H9 (cell line): ENCODE data around the gene TOMM40L. TPM values are rescaled to one million over a fixed set of nuclear protein-coding genes. Genes with fewer than 3 reads are reported as not detected.
A peak's percentile ranks its signal among the peaks of the same experiment; 100 is the strongest.

Source experiments
- DNase-seq: peaks from one replicate; pipeline ENCODE4 v3.0.0-alpha.2; 2017
- H2AFZ ChIP-seq: one replicate; pipeline ENCODE4 v1.6.1; 2013; ENCODE audit warnings: mild to moderate bottlenecking, low read length, control low read depth, moderate library complexity
- H2AK5ac ChIP-seq: 2 replicates; pipeline ENCODE4 v1.6.1; 2013; ENCODE audit warnings: low read length, control low read depth, mixed read lengths; ENCODE audit not compliant: insufficient read length
- H2BK120ac ChIP-seq: one replicate; pipeline ENCODE4 v1.6.1; 2013; ENCODE audit warnings: low read depth, mild to moderate bottlenecking, low read length, control low read depth, inconsistent platforms; ENCODE audit not compliant: poor library complexity, severe bottlenecking
- H2BK12ac ChIP-seq: 2 replicates; pipeline ENCODE4 v1.6.1; 2013; ENCODE audit warnings: low read length, control low read depth, mixed read lengths, low read depth; ENCODE audit not compliant: insufficient read length
- H2BK15ac ChIP-seq: 2 replicates; pipeline ENCODE4 v1.6.1; 2013; ENCODE audit warnings: low read depth, low read length, control low read depth
- H2BK20ac ChIP-seq: one replicate; pipeline ENCODE4 v1.6.1; 2013; ENCODE audit warnings: low read depth, mild to moderate bottlenecking, low read length, control low read depth, inconsistent platforms; ENCODE audit not compliant: poor library complexity, severe bottlenecking
- H2BK5ac ChIP-seq: 2 replicates; pipeline ENCODE4 v1.6.1; 2013; ENCODE audit warnings: low read length, control low read depth, mixed read lengths; ENCODE audit not compliant: insufficient read length
- H3K14ac ChIP-seq: 2 replicates; pipeline ENCODE4 v1.6.1; 2013; ENCODE audit warnings: low read length, control low read depth; ENCODE audit not compliant: insufficient read depth
- H3K18ac ChIP-seq: 2 replicates; pipeline ENCODE4 v1.6.1; 2013; ENCODE audit warnings: low read depth, mild to moderate bottlenecking, mixed read lengths, low read length, control low read depth; ENCODE audit not compliant: insufficient read length
- H3K23ac ChIP-seq: 2 replicates; pipeline ENCODE4 v1.6.1; 2013; ENCODE audit warnings: low read length, control low read depth, mixed read lengths, low read depth; ENCODE audit not compliant: insufficient read length
- H3K23me2 ChIP-seq: 2 replicates; pipeline ENCODE4 v1.6.1; 2013; ENCODE audit warnings: low read depth, mild to moderate bottlenecking, mixed read lengths, low read length, control low read depth; ENCODE audit not compliant: insufficient read length, poor library complexity, severe bottlenecking
- H3K27ac ChIP-seq: 2 replicates; pipeline ENCODE4 v1.5.1; 2013; ENCODE audit warnings: low read length, control low read depth, mixed read lengths, low read depth; ENCODE audit not compliant: insufficient read length
- H3K27me3 ChIP-seq: 2 replicates; pipeline ENCODE4 v1.6.1; 2013; ENCODE audit warnings: low read length, control low read depth, inconsistent platforms; ENCODE audit not compliant: insufficient read depth
- H3K4ac ChIP-seq: 2 replicates; pipeline ENCODE4 v1.6.1; 2013; ENCODE audit warnings: low read depth, mild to moderate bottlenecking, control low read depth, inconsistent platforms, low read length, moderate library complexity
- H3K4me1 ChIP-seq: 2 replicates; pipeline ENCODE4 v1.6.1; 2013; ENCODE audit warnings: low read length, control low read depth, inconsistent platforms; ENCODE audit not compliant: insufficient read depth
- H3K4me2 ChIP-seq: 2 replicates; pipeline ENCODE4 v1.6.1; 2013; ENCODE audit warnings: low read length, control low read depth, mixed read lengths; ENCODE audit not compliant: insufficient read length, insufficient read depth
- H3K56ac ChIP-seq: 2 replicates; pipeline ENCODE4 v1.6.1; 2013; ENCODE audit warnings: low read depth, mild to moderate bottlenecking, mixed read lengths, low read length, control low read depth; ENCODE audit not compliant: insufficient read length
- H3K79me1 ChIP-seq: 2 replicates; pipeline ENCODE4 v1.6.1; 2013; ENCODE audit warnings: low read depth, mild to moderate bottlenecking, moderate library complexity, low read length, control low read depth, inconsistent platforms; ENCODE audit not compliant: insufficient read depth, poor library complexity, severe bottlenecking
- H3K79me2 ChIP-seq: 2 replicates; pipeline ENCODE4 v1.6.1; 2013; ENCODE audit warnings: low read length, control low read depth, inconsistent platforms; ENCODE audit not compliant: insufficient read depth
- H3K9ac ChIP-seq: 2 replicates; pipeline ENCODE4 v1.6.1; 2013; ENCODE audit warnings: low read length, control low read depth, mixed read lengths; ENCODE audit not compliant: insufficient read length; ENCODE audit errors: extremely low read depth
- H3K9me3 ChIP-seq: one replicate; pipeline ENCODE4 v1.6.1; 2013; ENCODE audit warnings: low read depth, low read length, inconsistent platforms; ENCODE audit not compliant: control insufficient read depth
- H3T11ph ChIP-seq: one replicate; pipeline ENCODE4 v1.6.1; 2013; ENCODE audit warnings: mild to moderate bottlenecking, low read length, control low read depth, inconsistent platforms
- H4K20me1 ChIP-seq: one replicate; pipeline ENCODE4 v1.6.1; 2013; ENCODE audit not compliant: control insufficient read depth, insufficient read length, insufficient read depth
- H4K5ac ChIP-seq: 2 replicates; pipeline ENCODE4 v1.6.1; 2013; ENCODE audit warnings: low read depth, mild to moderate bottlenecking, mixed read lengths, low read length, control low read depth; ENCODE audit not compliant: insufficient read length
- H4K8ac ChIP-seq: replicated peaks from 2 replicates; pipeline ENCODE4 v1.6.1; 2013; ENCODE audit warnings: low read length, control low read depth, mixed read lengths, low read depth; ENCODE audit not compliant: insufficient read length
- H4K91ac ChIP-seq: 2 replicates; pipeline ENCODE4 v1.6.1; 2013; ENCODE audit warnings: low read depth, mild to moderate bottlenecking, moderate library complexity, mixed read lengths, low read length, control low read depth; ENCODE audit not compliant: insufficient read length
- H3K27ac Mint-ChIP-seq, 3 experiments: 2 replicates in 2 of 3; 3 replicates in 1 of 3; pipeline ENCODE4 v1.8.0; 2020 to 2021; ENCODE audit warnings: mixed read lengths in 3 of 3, mild to moderate bottlenecking in 1 of 3, moderate library complexity in 1 of 3
- H3K27me3 Mint-ChIP-seq: 2 replicates; pipeline ENCODE4 v1.8.0; 2021; ENCODE audit warnings: low read depth, mild to moderate bottlenecking, moderate library complexity, mixed read lengths
- H3K36me3 Mint-ChIP-seq, 3 experiments: 2 replicates in 2 of 3; 3 replicates in 1 of 3; pipeline ENCODE4 v1.8.0; 2020 to 2021; ENCODE audit warnings: low read depth in 3 of 3, mixed read lengths in 3 of 3; ENCODE audit not compliant: insufficient read depth in 1 of 3
- H3K4me1 Mint-ChIP-seq, 2 experiments: 2 replicates each; pipeline ENCODE4 v1.8.0; 2020; ENCODE audit warnings: mixed read lengths in 2 of 2
- H3K4me3 Mint-ChIP-seq, 2 experiments: 2 replicates in 1 of 2; 3 replicates in 1 of 2; pipeline ENCODE4 v1.8.0; 2020 to 2021; ENCODE audit warnings: mild to moderate bottlenecking in 2 of 2, mixed read lengths in 2 of 2, moderate library complexity in 1 of 2
- H3K9me3 Mint-ChIP-seq, 2 experiments: 2 replicates in 1 of 2; 3 replicates in 1 of 2; pipeline ENCODE4 v1.8.0; 2020; ENCODE audit warnings: mild to moderate bottlenecking in 2 of 2, mixed read lengths in 2 of 2, moderate library complexity in 1 of 2
- CTCF ChIP-seq: fragments of 200-600 bp; sonication (generic); conservative IDR thresholded peaks from 3 replicates; pipeline ENCODE4 v1.8.0; 2021; ENCODE audit warnings: antibody characterized with exemption, mild to moderate bottlenecking
- WGBS: extraction: QIAGEN DNeasy Blood & Tissue Kit; methylation state at CpG from one replicate; pipeline ENCODE4 v1.1.7; 2013; ENCODE audit warnings: missing lambda C conversion rate, low lambda C conversion rate, mixed read lengths; ENCODE audit not compliant: insufficient read length; ENCODE audit errors: extremely low coverage; 5-methylcytosine and 5-hydroxymethylcytosine counted together
- total RNA-seq: library from RNA; stranded (reverse); gene quantifications from 2 replicates; pipeline ENCODE4 v1.2.1, GENCODE V29; 2021

Gene TOMM40L
- total RNA-seq, 1 experiment from 2014 or later: 13.5 TPM

GRCh38 chr1:161198897-161199431 is 26.9 kb upstream of the TOMM40L start, which contains the start of gene ADAMTS4:
Gene ADAMTS4 (minus strand): TSS chr1:161199054. CDS start chr1:161198627, 427 bp downstream.
- no peak within 1 kb of the TSS for H2BK120ac ChIP-seq
- no peak within 1 kb of the TSS for H4K8ac ChIP-seq
- H2AK5ac ChIP-seq: no peak within 1 kb of the TSS
- peak within 1 kb of the TSS; percentile 27 for H3K4me2 ChIP-seq
- no peaks in the 10 kb centered on the region for H3K79me1 ChIP-seq
- Mint-ChIP-seq H3K4me1 (peaks cover 57 to 65% of the 10 kb centered on the region in 2 experiments), H3K27ac (peak within 1 kb of the TSS; percentile 86 to 99 (median 91)), H3K9me3 (no peaks in the 10 kb centered on the region; a peak in 1 of 5 replicates), H3K4me3 (peak within 1 kb of the TSS; percentile 59 to 91), H3K36me3 (peaks cover 2 to 18% (median 8%) of the 10 kb centered on the region in 3 experiments; a peak in 6 of 7 replicates), H3K27me3 (no peaks in the 10 kb centered on the region)
- no peak within 1 kb of the TSS for H2BK5ac ChIP-seq
- H4K5ac ChIP-seq: no peak within 1 kb of the TSS
- no peak within 1 kb of the TSS for H3K23ac ChIP-seq
- no peak within 1 kb of the TSS for H2BK15ac ChIP-seq
- H3K18ac ChIP-seq: peak within 1 kb of the TSS; percentile 3
- H2AFZ ChIP-seq: no peak within 1 kb of the TSS
- peaks cover 24% of the 10 kb centered on the region for H3K4me1 ChIP-seq
- no peak for TF ChIP-seq CTCF
- peak within 1 kb of the TSS; percentile 13; the same call in 1 of the 2 replicates for H3K14ac ChIP-seq
- H3K23me2 ChIP-seq: peaks cover 7% of the 10 kb centered on the region
- H2BK20ac ChIP-seq: no peak within 1 kb of the TSS
- H3K27ac ChIP-seq: no peak within 1 kb of the TSS
- peak; percentile 82 for DNase-seq
- no peak within 1 kb of the TSS for H3K4ac ChIP-seq
- no peak within 1 kb of the TSS for H3K56ac ChIP-seq
- no peak within 1 kb of the TSS for H4K91ac ChIP-seq
- no peak within 1 kb of the TSS for H3K9ac ChIP-seq
- no peak within 1 kb of the TSS for H2BK12ac ChIP-seq
- no peak within 1 kb of the TSS for H3T11ph ChIP-seq
- no peaks in the 10 kb centered on the region; the same call in 1 of the 2 replicates for H3K27me3 ChIP-seq
- H3K79me2 ChIP-seq: no peaks in the 10 kb centered on the region
- no peaks in the 10 kb centered on the region for H3K9me3 ChIP-seq
- H4K20me1 ChIP-seq: no peaks in the 10 kb centered on the region
- WGBS: no CpG with 5 or more reads among the region's 11 CpGs
